DMS 273 (cell line): ENCODE measurements around the gene CFAP20DC.
"Not testable (repeated sequence)": the region's sequence is repeated elsewhere in the genome, so short reads cannot be mapped to it uniquely, and the experiment has no call there.

Source experiments
- DNase-seq: peaks from one replicate; lab custom pipeline; 2025; ENCODE audit not compliant: unreplicated experiment; lab: John Stamatoyannopoulos, UW

Gene CFAP20DC

DNA sequence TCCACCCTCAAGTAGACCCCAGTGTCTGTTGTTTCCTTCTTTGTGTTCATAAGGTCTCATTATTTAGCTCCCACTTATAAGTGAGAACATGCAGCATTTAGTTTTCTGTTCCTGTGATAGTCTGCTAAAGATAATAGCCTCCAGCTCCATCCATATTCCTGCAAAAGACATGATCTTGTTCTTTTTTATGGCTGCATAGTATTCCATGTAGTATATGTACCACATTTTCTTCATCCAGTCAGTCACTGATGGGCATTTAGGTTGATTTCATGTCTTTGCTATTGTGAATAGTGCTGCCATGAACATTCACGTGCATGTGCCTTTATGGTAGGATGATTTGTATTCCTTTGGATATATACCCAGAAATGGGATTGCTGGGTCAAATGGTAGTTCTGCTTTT lies 82.0 kb downstream of the CFAP20DC start:
- not testable (repeated sequence) for DNase-seq

DNA sequence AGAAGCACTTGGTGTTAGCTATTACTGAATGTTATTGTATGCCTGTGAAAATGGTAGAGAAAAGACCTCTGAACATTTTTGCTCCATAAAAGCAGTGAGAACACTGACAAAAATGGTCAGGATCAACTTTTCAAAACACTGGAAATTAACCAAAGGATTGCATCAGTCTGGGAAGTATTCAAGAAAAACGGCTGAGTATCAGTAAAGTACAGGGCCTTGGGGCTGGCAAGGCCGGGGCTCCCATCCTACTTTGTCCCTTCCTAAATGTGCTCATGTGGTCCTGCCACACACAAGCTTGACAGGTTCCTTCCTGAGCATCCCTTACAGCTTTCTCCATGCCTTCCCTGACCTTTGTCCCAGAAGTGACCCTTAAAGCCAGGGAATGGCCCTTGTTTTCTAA lies 84.0 kb downstream of the CFAP20DC start:
- no peak for DNase-seq

DNA sequence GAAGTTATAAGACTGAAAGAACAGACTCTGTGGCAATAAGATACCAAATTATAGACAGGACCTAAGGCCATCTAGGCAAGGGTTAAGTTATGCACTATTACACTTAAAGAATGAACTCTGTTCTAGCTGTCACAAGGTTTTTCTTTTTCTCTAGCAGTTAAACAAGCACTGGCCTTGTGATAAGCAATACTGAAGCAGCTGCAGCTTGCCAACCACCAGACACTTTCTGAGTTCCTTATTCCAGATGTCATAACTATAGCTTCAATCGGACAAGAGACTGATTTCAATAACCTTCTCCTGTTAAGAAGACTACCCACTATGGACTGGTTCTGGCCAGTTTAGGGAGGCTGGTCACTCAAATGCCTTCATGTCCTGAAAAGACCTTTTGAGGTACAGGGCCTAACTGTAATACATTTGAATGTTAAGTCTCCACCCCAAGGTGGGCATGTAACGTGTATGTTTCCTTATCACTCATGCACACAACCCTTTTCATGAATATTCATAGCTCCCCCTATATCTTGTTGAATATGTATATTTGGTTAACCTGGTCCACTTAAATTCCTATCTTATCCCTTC lies 85.8 kb downstream of the CFAP20DC start:
- no peak for DNase-seq

DNA sequence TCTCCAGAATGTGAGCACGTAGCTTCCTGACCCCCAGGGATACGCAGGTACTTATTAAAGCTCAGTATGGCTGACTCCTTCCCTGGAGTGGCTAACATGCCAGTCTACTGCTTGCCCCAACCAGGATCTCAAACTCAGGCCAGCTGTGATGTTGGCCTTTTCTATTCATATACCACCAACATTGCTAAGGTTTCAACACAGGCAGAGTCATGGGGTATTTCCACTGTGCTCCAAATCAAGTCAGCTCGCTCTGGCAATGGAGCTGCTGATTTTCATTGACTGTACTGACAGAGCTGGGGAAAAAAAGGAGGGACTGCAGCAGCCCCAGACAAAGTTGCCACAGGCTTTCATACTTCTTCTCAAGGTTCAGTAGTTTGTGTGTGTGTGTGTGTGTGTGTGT lies 87.0 kb downstream of the CFAP20DC start:
- DNase-seq: no peak

DNA sequence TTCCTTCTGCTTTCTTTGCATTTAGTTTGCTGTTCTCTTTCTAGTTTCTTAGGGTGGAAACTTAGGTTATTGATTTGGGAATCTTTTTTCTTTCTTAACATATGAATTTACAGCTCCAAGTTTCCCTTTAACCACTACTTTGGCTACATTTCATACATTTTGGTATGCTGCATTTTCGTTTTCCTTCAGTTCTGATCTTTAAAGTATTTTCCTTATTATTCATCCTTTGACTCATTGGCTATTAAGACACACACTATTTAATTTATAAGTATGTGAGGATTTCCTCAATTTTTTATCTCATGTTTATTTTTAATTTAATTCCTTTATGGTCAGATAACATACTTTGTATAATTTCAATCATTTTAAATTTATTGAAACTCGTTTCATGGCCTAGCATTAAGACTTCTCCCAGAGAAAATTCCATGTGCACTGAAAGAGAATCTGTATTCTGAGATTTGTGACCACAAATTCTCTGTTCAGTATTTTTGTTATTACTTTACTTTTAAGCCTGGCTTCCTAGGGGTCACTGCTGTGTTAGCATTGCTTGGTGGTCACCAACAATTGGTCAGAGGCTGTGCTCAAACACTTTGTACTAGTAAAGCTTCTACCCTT lies 87.7 kb downstream of the CFAP20DC start:
- DNase-seq: no peak

DNA sequence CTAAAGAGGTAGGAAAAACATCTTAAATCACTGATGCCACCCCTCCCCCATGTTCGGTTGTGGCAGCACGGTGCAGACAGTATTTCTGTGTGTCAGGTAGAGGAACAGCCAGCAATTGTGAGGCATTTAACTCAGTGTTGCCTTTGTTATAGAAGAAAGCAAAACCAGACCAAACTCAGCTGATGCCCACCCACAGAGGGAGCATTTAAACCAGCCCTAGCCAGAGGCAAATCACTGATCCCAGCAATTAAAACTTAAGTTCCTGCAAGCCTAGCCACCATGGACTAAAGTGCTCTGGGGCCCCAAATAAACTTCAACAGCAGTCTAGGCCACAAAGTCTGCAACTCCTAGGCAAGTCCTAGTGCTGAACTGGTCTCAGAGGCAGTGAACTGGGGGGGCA lies 94.5 kb downstream of the CFAP20DC start:
- DNase-seq: no peak

DNA sequence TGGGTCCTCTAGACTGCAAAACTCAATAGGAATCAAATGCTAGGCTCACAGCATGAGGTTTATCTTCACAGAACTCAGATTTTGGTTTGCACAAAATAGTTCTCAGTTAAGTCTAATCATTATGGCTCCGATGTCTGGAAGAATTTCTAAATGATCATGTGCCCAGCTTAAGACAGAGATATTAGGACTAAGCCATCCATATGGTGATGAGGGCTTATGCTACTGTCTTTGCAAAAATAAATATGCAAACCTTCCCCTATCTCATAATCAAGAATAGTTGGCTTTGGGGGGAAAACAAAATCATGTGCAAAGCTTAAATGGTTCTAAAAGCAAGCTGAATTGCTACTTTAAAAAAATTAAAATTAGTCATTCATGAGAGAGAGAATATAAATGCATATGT lies 96.5 kb downstream of the CFAP20DC start:
- no peak for DNase-seq

DNA sequence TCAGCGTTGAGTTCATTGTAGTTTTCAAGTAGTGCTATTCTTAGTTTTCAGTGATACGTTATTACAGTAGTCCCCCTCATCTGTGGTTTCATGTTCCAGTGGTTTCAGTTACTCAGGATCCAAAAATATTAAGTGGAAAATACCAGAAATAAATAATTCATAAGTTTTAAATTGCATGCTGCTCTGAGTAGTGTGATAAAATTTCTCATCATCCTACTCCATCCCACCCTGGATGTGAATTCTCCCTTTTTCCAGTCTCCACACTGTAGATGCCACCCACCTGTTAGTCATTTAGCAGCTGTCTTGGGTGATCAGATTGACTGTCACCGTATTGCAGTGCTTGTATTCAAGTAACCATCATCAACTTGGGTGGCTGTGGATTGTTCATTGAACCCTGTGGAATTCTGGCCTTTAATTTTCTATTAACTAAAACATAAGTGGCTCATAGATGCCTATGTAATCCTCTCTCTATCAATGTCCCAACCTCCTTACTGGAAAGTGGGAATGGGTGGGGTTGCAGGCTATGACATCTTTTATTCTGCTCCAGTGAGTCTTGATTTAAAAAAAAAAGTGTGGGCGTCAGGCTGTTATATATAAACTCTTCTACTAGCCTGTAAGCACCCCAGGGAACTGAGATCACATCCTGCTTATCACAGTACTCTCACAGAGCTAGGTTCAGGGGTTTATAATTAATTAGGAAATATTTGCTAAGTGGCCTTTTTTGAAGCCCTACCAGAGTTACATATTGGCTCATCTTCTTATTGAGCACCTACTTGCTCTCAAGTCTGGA lies 97.5 kb downstream of the CFAP20DC start:
- DNase-seq: no peak

DNA sequence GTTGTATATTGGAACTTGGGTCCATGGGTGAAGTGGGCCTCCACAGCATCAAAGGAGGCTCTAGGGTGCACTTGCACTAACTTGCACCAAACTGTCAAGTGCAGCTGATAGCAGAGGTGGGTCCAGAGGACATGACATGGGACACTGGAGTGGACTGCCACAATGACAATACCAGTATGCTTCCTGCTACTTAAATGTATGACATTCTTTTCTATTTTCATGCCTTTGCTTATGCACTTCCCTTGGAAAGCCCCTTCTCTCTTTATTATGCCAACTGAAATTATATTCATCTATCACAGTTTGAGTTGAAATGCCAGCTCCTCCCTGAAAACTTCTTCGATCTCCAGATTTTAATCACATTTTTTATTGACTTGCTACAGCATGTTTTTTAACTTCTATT lies 101.8 kb downstream of the CFAP20DC start:
- DNase-seq: no peak

DNA sequence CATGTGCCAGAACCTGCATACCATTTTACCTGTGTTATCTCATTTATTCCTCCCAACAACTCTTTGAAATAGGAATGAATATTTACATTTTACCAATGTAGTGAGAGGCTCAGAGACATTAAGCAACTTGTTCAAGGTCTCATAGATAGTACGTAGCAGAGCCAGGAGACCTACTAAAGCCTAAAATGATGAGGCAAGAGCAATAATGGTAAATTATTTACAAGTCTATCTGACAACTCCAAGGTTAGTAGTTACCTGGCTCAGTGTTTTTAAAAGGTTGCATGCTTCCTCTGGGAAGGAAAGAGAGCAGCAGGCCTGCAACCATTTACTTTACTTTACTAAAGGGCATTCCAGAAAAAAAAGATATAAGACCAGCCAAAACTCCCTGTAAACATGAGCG lies 103.0 kb downstream of the CFAP20DC start:
- DNase-seq: no peak

DNA sequence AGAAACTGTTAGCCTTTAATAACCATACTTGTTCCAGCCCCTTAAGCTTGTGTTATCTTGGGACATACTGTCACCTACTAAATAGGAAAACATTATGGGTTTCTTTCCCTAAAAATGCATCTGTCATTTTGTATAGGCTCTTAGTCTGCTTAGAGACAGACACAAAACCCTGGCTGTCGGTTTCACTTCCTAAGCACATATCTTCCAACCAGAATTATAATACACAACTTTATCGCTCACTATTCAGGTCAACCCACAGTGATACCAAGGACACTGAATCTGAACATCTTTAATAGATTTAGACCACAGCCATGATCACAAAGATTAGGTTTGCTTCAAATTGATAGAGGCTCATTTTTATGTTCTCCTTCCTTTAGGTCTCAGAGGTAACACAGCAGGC lies 111.8 kb downstream of the CFAP20DC start:
- DNase-seq: no peak

DNA sequence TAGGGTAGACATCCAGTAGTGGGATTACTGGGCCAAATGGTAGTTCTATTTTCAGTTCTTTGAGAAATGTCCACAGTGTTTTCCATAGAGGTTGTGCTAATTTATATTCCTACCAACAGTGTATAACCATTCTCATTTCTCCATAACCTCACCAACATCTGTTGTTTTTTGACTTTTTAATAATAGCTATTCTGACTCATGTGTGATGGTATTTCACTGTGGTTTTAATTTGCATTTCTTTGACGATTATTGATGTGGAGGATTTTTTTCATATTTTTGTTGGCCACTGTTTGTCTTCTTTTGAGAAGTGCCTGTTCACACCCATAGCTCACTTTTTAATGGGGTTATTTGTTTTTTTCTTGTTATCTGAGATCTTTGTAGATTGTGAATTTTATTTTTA lies 125.2 kb downstream of the CFAP20DC start:
- DNase-seq: no peak

DNA sequence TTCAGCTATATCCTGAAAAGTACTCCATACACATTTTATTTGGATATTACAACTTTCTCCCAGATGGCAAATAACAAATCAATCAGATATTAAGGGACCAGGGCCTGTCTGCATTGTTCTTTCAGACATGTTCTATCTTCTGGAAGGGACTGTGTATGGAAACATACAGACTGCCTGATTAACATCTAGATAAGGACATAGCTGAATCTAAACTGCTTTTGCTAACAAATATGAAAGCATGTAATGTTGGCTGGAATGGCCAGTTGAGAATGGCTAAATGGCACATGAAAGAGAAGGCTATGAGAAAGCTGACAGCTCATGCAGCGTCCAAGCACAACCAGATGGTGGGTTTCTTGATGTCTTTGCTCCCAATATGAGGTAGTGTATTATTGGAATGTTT lies 149.4 kb downstream of the CFAP20DC start:
- no peak for DNase-seq

DNA sequence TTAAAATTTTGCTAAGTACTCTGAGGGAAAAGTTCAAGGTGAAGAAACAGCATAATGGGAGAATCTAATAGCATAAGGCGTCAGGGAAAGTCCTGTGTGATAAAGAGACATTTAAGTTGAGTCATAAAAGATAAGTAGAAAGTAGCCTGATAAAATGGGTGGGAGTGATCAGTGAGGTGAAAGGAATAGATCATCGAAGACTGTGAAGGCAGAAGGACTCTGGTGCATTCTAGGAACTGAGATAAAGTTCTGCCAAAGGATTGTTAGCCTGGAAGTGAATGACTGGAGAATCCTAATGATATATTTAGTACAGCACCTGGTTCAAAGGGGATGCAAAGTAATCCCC lies 149.9 kb downstream of the CFAP20DC start:
- no peak for DNase-seq

DNA sequence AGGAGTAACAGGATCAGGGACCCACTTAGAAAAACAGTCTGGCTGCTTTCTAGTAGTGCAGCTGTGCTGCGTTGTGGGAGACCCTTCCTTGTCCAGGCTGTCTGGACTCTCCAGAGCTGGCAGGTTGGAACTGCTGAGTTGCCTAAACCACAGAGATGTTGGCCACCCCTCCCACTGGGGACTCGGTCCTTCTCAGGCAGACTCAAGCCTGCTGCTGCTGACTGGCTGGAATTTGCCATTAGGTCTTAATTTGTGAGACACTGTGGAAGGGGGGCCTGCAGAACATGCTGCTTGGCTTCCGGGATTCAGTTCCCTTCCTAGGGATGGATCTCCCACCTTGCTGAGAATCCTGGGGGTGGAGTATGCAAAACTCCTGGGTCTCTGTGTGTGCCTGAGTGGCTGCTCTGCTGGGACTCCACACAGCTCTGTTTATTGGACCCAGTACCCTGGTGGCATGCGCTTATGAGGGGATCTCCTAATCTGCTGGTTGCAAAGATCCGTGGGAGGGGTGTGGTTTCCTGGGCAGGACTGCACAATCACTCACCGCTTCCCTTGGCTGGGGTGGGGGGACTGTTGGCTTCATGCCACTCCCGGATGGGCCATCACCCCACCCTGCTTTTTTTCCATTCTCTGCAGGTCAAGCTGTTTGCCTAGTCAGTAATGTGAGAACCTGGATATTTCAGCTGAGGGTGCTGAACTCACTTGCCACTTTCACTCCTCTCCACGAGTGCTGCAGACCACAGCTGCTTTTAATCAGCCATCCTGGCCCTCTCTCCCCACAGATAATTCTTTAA lies 150.5 kb downstream of the CFAP20DC start:
- DNase-seq: peak; percentile 0

DNA sequence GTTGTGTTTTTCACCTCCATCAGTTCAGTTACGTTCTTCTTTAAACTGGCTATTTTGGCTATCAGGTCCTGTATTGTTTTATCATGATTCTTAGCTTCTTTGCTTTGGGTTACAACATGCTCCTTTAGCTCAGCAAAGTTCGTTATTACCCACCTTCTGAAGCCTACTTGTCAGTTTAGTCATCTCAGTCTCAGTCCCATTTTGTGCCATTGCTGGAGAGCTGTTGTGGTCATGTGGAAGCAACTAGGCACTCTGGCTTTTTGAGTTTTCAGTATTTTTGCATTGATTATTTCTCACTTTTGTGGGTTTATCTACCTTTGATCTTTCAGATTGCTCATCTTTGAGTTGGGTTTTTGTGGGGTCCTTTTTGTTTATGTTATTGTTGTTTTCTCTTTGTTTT lies 151.3 kb downstream of the CFAP20DC start:
- DNase-seq: no peak

DNA sequence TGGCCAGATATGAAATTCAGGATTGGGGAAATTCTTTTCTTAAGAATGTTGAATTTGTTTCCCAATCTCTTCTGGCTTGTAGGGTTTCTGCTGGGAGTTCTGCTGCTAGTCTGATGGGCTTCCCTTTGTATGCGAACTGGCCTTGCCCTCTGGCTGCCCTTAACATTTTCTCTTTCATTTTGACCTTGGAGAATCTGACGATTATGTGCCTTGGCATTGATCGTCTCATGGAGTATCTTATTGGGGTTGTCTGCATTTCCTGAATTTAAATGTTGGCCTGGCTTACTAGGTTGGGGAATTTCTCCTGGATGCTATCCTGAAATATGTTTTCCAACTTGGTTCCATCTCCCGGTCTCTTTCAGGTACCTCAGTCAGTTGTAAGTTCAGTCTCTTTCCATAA lies 152.2 kb downstream of the CFAP20DC start:
- no peak for DNase-seq

DNA sequence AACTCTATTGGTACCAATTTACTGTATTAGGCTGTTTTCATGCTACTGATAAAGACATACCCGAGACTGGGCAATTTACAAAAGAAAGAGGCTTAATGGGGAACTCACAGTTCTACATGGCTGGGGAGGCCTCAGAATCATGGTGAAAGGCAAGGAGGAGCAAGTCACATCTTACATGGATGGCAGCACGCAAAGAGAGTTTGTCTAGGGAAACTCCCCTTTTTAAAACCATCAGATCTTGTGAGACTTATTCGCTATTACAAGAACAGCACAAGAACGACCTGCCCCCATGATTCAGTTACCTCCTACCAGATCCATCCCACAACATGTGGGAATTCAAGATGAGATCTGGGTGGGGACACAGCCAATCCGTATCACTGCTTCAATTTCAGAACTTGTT lies 154.1 kb downstream of the CFAP20DC start:
- DNase-seq: not testable (repeated sequence)

DNA sequence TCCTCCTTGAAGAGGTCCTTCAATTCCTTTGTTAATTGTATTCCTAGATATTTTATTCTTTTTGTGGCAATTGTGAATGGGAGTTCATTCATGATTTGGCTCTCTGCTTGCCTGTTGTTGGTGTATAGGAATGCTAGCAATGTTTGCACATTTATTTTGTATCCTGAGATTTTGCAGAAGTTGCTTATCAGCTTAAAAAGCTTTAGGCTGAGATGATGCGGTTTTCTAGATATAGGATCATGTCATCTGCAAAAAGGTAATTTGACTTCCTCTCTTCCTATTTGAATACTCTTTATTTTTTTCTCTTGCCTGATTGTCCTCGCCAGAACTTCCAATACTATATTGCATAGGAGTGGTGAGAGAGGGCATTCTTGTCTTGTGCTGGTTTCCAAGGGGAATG lies 157.3 kb downstream of the CFAP20DC start:
- DNase-seq: not testable (repeated sequence)

DNA sequence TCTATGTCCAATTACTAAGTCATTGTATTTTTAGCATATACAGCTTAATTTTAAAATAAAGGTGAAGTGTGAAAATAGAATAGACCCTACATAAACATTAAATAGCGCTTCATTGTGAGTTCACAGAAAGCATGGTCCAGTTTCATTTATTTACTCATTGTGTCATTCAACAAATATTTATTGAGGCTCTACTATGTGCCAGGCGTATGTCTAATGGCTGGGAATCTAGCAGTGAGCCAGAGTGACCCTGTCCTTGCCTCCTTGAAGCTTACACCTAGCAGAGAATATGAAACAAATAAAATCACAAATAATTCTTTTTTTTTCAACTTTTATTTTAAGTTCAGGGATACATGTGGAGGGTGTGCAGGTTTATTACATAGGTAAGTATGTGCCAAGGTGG lies 161.7 kb downstream of the CFAP20DC start:
- DNase-seq: no peak

DNA sequence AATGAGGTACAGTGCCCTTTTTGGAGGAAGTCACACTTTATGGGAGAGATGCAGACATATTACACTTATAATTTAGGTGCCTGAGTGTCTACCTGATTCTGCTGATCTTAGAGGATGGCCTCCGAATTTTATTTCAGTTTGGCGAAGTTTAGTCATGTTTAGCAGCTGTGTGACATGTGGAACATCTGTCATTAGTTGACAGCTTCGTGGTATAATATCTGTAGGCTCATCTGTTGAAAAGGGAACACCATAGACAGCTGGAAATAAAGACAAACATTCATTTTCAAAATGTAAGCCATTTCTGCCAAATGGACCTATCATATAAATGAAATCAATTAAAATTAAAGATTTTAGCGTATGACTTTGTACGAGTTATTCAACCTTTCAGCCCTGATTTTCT lies 165.4 kb downstream of the CFAP20DC start:
- no peak for DNase-seq

DNA sequence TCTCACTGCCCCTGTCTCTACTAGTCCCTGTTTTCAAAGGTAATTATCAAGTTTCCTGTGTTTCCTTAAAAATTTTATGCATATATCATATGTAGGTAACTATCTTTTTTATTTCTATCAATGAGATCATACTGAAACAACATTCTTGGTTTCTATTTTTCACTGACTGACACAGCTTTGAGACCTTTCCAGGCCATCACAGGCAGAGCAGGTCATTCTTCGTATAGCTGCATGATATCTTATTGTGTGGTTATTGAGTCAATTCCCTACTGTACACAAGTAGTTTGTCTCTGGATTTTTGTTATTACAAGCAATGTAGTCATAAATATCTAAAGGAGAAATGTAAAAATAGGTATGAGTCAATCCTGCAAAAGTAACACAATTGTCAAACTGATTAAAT lies 169.6 kb downstream of the CFAP20DC start:
- no peak for DNase-seq
